DMS 273 (cell line): Measurements from ENCODE around the gene MFSD2A.
"Not testable (repeated sequence)": the region's sequence is repeated elsewhere in the genome, so short reads cannot be mapped to it uniquely, and the experiment has no call there.

Experiments
- DNase-seq: peaks from one replicate; lab custom pipeline; 2025; ENCODE audit not compliant: unreplicated experiment; lab: John Stamatoyannopoulos, UW

Gene MFSD2A

GRCh38 chr1:39964552-39964951, 9.6 kb downstream of the MFSD2A start:
- no peak for DNase-seq

GRCh38 chr1:39965044-39965443, 10.1 kb downstream of the MFSD2A start:
- DNase-seq = no peak

GRCh38 chr1:39969048-39969447, 14.1 kb downstream of the MFSD2A start:
- DNase-seq = no peak

- no peak for DNase-seq
Observed at GRCh38 chr1:39969531-39970270, 14.8 kb downstream of the MFSD2A start.

- peak; percentile 96 for DNase-seq
Observed at GRCh38 chr1:39970274-39970673, 15.3 kb downstream of the MFSD2A start.

- no peak for DNase-seq
Observed at GRCh38 chr1:39971138-39971537, 16.2 kb downstream of the MFSD2A start.

GRCh38 chr1:39973503-39974135, 18.7 kb downstream of the MFSD2A start:
- DNase-seq = peak; percentile 100

GRCh38 chr1:39976732-39977131, 21.8 kb downstream of the MFSD2A start:
- no peak for DNase-seq

GRCh38 chr1:39977202-39977601, 22.3 kb downstream of the MFSD2A start:
- no peak for DNase-seq

- DNase-seq = no peak
Observed at GRCh38 chr1:39979654-39980053, 24.7 kb downstream of the MFSD2A start.

GRCh38 chr1:39980555-39981313, 25.8 kb downstream of the MFSD2A start:
- no peak for DNase-seq

- no peak for DNase-seq
Observed at GRCh38 chr1:39981385-39981784, 26.4 kb downstream of the MFSD2A start.

- peak; percentile 91 for DNase-seq
Observed at GRCh38 chr1:39981945-39982344, 27.0 kb downstream of the MFSD2A start.

- DNase-seq = not testable (repeated sequence)
Observed at GRCh38 chr1:39984480-39984879, 29.5 kb downstream of the MFSD2A start.

GRCh38 chr1:39984951-39985350, 30.0 kb downstream of the MFSD2A start:
- no peak for DNase-seq

- peak; percentile 99 for DNase-seq
Observed at GRCh38 chr1:39987869-39988268, 32.9 kb downstream of the MFSD2A start.

- DNase-seq = no peak
Observed at GRCh38 chr1:39988618-39989343, 33.8 kb downstream of the MFSD2A start.

- no peak for DNase-seq
Observed at GRCh38 chr1:39990428-39990827, 35.5 kb downstream of the MFSD2A start.

GRCh38 chr1:39992234-39992633, 37.3 kb downstream of the MFSD2A start:
- DNase-seq = no peak

- no peak for DNase-seq
Observed at GRCh38 chr1:39992888-39993287, 37.9 kb downstream of the MFSD2A start.

- DNase-seq = peak; percentile 99
Observed at GRCh38 chr1:39995973-39996393, 41.0 kb downstream of the MFSD2A start.
